ENCODE data around the gene PRKAG2. TPM values are rescaled to one million over a fixed set of nuclear protein-coding genes. Genes with fewer than 3 reads are reported as not detected.
A peak's percentile ranks its signal among the peaks of the same experiment; 100 is the strongest.

Gene PRKAG2
- total RNA-seq, 1 donor from 2014 or later, result 20.6 TPM

DNA sequence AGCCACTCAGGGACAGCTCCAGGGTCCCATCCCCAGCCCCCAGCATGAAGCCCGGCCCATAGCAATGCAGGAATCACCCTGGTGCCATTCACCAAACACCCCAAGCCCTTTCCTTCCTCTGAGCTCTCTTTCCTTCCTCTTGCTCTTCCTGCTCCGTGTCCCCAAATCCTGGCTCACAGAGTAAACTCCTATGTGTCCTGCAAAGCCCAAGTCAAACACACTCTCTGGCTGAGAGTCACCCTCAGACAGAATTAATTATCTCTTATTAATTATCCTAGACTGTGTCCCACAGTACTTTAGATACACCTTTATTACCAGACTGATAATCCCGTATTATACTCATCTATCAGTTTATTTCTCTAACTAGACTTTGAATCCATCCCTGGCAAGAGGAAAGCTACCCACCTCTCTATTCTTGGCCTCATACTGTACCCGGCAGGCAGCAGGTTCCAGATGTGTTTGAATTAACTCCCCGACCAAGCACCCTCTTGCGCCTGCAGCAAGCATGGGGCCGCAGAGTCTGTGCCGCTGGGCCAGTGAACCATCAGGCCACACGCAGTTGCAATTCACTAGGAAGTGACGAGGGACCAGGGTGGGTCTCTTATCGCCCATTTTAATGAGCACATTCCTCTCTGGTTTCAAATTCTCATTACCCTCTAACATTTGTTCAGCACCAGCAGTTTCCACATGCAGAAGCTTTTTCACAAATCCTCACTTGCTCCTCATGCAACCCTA is 86.7 kb downstream of the PRKAG2 start:
- H3K36me3 Mint-ChIP-seq (ENCODE audit: insufficient read depth), result no peaks in the 10 kb centered on the region
- no peak for DNase-seq (ENCODE audit: low spot score, unreplicated experiment)
- no peak overlapping the region for H3K4me3 Mint-ChIP-seq (ENCODE audit: low read depth)
- H3K9me3 Mint-ChIP-seq (ENCODE audit: low read depth), result no peaks in the 10 kb centered on the region
- peaks cover 45% of the 10 kb centered on the region for H3K27me3 Mint-ChIP-seq
- TF ChIP-seq, protein P1, sequence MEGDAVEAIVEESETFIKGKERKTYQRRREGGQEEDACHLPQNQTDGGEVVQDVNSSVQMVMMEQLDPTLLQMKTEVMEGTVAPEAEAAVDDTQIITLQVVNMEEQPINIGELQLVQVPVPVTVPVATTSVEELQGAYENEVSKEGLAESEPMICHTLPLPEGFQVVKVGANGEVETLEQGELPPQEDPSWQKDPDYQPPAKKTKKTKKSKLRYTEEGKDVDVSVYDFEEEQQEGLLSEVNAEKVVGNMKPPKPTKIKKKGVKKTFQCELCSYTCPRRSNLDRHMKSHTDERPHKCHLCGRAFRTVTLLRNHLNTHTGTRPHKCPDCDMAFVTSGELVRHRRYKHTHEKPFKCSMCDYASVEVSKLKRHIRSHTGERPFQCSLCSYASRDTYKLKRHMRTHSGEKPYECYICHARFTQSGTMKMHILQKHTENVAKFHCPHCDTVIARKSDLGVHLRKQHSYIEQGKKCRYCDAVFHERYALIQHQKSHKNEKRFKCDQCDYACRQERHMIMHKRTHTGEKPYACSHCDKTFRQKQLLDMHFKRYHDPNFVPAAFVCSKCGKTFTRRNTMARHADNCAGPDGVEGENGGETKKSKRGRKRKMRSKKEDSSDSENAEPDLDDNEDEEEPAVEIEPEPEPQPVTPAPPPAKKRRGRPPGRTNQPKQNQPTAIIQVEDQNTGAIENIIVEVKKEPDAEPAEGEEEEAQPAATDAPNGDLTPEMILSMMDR (IDR thresholded peaks at IDR 0.05; ENCODE audit: unreplicated experiment), result no peak
- H3K4me1 Mint-ChIP-seq (ENCODE audit: low read depth), result peaks cover 20% of the 10 kb centered on the region
- peak overlapping the region; percentile 19 for H3K27ac Mint-ChIP-seq

- no peaks in the 10 kb centered on the region for H3K9me3 Mint-ChIP-seq (ENCODE audit: low read depth)
- no peak for DNase-seq (ENCODE audit: low spot score, unreplicated experiment)
- no peak overlapping the region for H3K4me3 Mint-ChIP-seq (ENCODE audit: low read depth)
- TF ChIP-seq, protein P1 (IDR thresholded peaks at IDR 0.05; ENCODE audit: unreplicated experiment), result no peak
- H3K36me3 Mint-ChIP-seq (ENCODE audit: insufficient read depth), result no peaks in the 10 kb centered on the region
- peak overlapping the region; percentile 19 for H3K27ac Mint-ChIP-seq
- H3K4me1 Mint-ChIP-seq (ENCODE audit: low read depth), result peaks cover 23% of the 10 kb centered on the region
- H3K27me3 Mint-ChIP-seq, result peaks cover 47% of the 10 kb centered on the region
Measured at GRCh38 chr7:151789380-151789947, 87.5 kb downstream of the PRKAG2 start.

- TF ChIP-seq, protein P1 (IDR thresholded peaks at IDR 0.05; ENCODE audit: unreplicated experiment), result no peak
- peaks cover 51% of the 10 kb centered on the region for H3K27me3 Mint-ChIP-seq
- no peak overlapping the region for H3K4me3 Mint-ChIP-seq (ENCODE audit: low read depth)
- DNase-seq (ENCODE audit: low spot score, unreplicated experiment), result no peak
- H3K4me1 Mint-ChIP-seq (ENCODE audit: low read depth), result peaks cover 16% of the 10 kb centered on the region
- no peaks in the 10 kb centered on the region for H3K9me3 Mint-ChIP-seq (ENCODE audit: low read depth)
- H3K36me3 Mint-ChIP-seq (ENCODE audit: insufficient read depth), result no peaks in the 10 kb centered on the region
- no peak overlapping the region for H3K27ac Mint-ChIP-seq
Measured at GRCh38 chr7:151787348-151787747, 89.6 kb downstream of the PRKAG2 start.

- peaks cover 51% of the 10 kb centered on the region for H3K27me3 Mint-ChIP-seq
- H3K36me3 Mint-ChIP-seq (ENCODE audit: insufficient read depth), result no peaks in the 10 kb centered on the region
- no peak for DNase-seq (ENCODE audit: low spot score, unreplicated experiment)
- H3K9me3 Mint-ChIP-seq (ENCODE audit: low read depth), result no peaks in the 10 kb centered on the region
- TF ChIP-seq, protein P1 (IDR thresholded peaks at IDR 0.05; ENCODE audit: unreplicated experiment), result no peak
- no peak overlapping the region for H3K4me3 Mint-ChIP-seq (ENCODE audit: low read depth)
- H3K4me1 Mint-ChIP-seq (ENCODE audit: low read depth), result peaks cover 13% of the 10 kb centered on the region
- no peak overlapping the region for H3K27ac Mint-ChIP-seq
Measured at GRCh38 chr7:151786936-151787335, 90.0 kb downstream of the PRKAG2 start.

- Mint-ChIP-seq H3K9me3 (ENCODE audit: low read depth) (no peaks in the 10 kb centered on the region), H3K27ac (no peak overlapping the region), H3K4me3 (ENCODE audit: low read depth) (no peak overlapping the region), H3K27me3 (peaks cover 44% of the 10 kb centered on the region), H3K4me1 (ENCODE audit: low read depth) (peaks cover 6% of the 10 kb centered on the region), H3K36me3 (ENCODE audit: insufficient read depth) (no peaks in the 10 kb centered on the region)
- DNase-seq (ENCODE audit: low spot score, unreplicated experiment), result no peak
- TF ChIP-seq, protein P1 (IDR thresholded peaks at IDR 0.05; ENCODE audit: unreplicated experiment), result no peak
Measured at GRCh38 chr7:151786241-151786640, 90.7 kb downstream of the PRKAG2 start.
